ENCODE results near the gene PRKAR1B. TPM values are rescaled to one million over a fixed set of nuclear protein-coding genes. Genes with fewer than 3 reads are reported as not detected.

The PRKAR1B gene
- total RNA-seq, 1 experiment from 2014 or later = 35.3 TPM

DNA sequence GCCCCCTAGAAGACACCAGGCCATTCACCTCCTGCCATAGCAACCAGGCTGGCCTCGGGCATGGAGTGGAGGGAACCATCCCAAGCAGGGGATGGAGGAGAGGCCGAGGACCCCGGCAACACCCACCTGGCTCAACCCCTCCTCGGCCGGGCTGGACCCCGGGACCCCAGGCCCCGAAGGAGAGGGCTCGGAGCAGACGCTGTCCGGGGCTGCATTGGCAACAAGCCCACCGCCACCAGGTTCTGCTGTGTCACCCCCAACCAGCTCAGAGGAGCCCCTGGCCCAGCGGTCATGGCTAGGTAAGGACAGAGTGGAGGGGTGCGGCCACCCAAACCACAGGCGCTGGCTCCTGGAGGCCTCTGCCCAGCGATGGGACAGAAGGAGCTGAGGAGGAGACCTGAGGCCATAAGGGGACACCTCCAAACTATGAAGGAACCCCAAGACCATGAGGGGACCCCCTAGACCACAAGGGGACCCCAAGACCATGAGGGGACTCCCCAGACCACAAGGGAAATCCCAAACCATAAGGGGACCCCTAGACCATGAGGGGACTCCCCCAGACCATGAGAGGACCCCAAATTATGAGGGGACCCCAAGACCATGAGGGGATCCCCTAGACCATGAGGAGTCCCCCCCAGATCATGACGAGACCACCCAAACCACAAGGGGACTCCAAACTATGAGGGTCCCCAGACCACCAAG is 132.7 kb downstream of the PRKAR1B start:
- in situ Hi-C loops (cut with HindIII; ENCODE audit: low pct_unique_long_range_greater_than_20kb, low sequenced_read_pairs) = no loop called here
- no peak for DNase-seq (ENCODE audit: low read depth)

DNA sequence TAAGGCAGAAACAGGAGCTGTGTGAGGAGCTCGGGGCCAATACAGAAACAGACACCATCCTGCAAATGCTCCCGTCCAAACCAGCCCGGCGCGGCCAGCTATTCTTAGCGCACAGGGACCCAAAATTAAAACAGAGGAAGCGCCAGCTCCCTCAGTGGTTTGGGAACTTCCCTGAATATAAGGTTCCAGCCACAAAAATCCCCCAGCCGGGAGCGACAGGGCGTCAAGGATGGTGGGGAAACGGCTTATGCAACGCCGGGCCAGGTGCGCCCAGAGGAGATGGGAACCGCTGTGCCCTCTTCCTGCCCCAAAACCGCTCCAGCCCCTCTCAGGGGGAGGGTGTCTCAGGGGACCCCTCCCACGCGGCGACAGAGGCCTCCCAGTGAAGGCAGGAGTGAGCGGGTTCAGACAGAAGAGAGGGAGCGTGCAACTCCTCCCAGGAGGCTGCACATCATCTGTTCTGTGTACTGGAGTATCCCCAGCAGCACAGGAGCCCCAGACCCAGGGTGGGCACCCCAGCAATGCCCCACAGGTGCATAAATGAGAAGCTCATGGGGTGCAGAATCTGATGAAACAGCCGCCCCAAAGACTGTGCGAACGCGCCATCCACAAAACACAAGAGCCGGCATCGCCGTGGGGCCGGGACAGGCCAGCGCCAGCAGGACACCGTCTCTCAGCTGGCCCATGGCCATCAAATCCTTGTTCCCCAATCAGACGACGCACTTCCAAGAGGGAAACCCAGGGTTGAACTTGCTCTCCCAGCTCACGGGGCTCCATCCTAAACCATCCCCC is 133.6 kb downstream of the PRKAR1B start:
- in situ Hi-C loops (cut with HindIII; ENCODE audit: low pct_unique_long_range_greater_than_20kb, low sequenced_read_pairs) = no loop called here
- no peak for DNase-seq (ENCODE audit: low read depth)

DNA sequence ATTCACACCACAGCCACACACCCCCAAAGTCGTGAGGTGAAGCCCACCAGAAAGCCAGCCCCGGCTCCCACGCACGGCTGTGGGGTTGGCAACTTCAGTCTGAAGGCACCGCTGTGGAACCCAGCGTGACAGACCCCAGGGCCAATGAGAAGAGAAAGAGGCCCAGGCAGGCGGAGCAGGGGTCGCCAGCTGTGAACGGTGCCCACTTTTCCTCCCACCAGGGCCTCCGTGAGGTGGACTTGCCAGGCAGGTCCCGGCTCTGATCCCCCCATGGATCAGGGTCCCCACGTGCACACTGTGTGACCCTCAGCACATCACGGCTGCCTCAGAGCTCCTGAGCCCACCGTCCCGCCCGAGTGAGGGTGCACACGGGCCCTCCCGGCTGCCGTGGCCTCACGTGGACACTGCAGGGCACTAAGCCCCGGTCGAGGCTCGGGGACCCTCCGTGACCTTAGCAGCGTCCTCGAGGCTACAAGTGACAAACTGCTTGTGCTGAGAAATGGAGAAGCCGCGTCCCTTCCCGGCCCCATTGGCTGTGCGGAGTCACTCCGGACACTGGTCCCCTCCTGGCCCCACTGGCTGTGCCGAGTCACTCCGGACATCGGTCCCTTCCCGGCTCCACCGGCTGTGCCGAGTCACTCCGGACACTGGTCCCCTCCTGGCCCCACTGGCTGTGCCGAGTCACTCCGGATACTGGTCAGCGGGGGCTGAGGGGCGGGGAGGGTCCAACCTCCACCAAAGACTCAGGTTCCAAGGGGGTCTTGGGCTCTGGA is 135.0 kb downstream of the PRKAR1B start:
- in situ Hi-C loops (cut with HindIII; ENCODE audit: low pct_unique_long_range_greater_than_20kb, low sequenced_read_pairs) = no loop called here
- no peak for DNase-seq (ENCODE audit: low read depth)

DNA sequence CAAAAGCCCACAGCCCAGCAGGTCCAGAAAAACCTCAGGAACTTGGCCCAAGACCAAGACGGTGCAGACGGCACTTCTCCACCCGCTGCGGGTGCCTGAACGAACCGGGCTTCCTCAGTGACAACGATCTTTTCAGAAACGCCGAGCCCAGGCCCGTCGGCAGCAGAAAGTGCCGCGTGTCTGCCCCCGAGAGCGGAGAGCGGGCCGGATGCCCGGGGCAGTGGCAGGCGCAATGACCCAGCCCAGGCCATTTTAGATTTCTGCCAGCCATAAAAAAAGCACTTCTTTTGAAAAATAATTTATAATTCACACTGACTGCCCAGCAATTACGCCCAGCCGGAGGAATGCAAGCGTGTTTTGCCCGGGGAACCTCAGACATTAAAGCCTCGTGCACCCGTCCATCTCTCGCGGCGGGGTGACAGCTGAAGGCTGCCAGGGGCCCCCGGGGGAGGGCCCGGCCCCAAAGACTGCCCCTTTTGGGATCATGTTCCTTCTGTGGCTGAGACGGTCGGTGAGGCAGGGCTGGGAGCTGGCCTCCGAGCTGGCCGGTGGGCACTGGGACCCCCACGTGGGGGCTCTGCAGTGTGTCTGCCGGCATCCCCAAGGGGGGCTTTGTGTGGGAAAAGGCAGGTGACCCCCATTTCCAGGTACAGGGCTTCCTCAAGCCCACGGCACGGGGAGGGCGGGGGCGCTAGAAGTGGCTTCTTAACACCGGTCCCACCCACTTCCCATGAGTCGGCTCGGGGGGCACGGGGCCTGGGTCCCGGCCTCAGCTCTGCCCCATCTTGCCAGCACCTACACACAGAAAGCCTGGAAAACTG is 136.1 kb downstream of the PRKAR1B start:
- in situ Hi-C loops (cut with HindIII; ENCODE audit: low pct_unique_long_range_greater_than_20kb, low sequenced_read_pairs) = no loop called here
- no peak for DNase-seq (ENCODE audit: low read depth)

DNA sequence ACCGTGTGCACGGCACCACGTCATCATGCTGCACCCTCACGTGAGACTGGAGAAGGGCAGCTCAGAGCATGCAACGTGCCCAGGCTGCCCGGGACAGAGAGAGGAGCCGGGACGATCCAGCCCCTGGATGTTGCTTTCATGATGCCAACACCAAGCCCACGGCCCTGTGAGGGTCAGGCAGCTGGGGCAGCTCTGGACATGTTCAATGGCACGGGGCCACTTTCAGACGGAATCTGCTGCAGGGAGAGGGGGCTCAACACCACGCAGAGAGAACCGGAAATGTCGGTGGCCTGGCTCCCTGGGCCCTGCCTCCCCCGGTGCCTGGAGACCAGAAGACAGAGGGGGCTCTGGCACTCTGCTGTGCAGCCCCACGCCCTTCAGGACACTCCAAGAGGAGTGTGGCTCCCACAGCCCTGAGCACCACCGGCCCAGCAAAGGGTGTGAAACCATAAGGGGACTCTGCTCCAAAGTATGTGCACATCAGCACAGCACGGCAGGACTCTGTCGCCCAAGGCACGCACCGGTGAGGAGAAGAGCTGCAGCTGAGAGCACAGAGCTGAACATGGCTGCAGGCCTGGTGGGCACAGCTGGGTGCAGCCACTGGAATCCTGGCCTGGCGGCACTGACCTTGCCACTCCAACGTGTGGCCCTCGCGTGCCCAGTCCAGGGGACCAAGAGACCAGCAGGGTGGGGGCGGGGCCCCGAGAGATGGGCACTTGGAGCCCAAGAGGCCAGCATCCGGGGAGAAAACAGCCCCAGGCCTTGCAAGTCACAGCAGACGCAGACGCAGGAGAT is 137.1 kb downstream of the PRKAR1B start:
- DNase-seq (ENCODE audit: low read depth) = no peak
- in situ Hi-C loops (cut with HindIII; ENCODE audit: low pct_unique_long_range_greater_than_20kb, low sequenced_read_pairs) = no loop called here

DNA sequence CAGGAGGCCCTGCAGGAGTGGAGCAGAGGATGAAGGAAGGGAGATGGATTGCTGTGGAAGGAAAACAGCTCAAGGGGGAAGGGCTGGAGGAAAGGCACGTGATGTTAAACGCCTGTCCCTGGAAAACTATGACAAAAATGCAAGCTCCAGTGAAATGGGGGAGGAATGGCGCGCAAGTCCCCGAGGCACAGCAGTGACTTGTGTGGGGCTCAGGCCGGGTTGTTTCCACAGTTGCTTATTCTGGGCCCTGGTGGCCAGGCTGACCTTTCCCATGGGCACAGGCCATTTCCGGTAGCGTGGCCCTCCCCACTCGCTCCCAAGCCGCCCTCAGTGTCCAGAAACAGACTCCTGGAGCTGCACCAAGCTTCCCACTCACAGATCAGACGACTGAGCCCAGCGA is 139.3 kb downstream of the PRKAR1B start:
- in situ Hi-C loops (cut with HindIII; ENCODE audit: low pct_unique_long_range_greater_than_20kb, low sequenced_read_pairs) = no loop called here
- no peak for DNase-seq (ENCODE audit: low read depth)

DNA sequence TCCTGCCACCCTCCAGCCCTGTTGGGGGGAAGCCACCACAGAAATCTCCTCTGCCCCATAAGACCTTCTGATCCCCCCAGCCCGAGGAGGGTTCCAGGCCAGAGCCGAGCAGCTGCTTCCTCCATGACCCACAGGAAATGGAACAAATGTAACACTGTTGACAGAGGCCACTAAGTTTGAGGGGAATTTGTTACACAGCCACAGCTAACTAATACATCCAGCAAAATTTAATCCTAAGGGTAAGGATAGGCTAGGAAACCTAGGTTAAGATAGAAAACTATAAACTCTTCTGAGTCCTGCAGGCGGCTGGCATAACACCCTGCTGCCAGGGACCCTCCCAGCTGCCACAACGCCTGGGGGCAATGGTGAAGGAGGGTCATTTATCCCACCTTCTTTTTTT is 140.6 kb downstream of the PRKAR1B start:
- DNase-seq (ENCODE audit: low read depth) = no peak
- in situ Hi-C loops (cut with HindIII; ENCODE audit: low pct_unique_long_range_greater_than_20kb, low sequenced_read_pairs) = no loop called here

DNA sequence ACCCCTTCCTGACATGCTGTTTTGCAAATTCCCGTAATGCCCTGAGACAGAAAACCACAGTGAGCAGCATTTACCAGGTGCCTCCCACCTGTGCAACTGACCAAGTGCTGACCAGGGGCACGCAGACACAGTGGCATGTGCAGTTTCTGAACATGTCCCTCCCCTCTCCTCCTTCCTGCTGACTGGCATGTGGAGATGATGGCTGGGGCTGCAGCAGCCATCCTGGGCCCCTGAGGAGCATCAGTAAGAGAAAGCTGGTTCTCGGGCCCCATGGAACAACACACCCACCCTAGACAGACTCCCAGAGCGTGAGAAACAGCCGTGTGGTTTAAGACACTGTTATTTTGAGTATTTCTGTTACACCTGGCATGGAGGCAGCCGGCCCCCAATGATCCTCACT is 141.2 kb downstream of the PRKAR1B start:
- DNase-seq (ENCODE audit: low read depth) = no peak
- in situ Hi-C loops (cut with HindIII; ENCODE audit: low pct_unique_long_range_greater_than_20kb, low sequenced_read_pairs) = no loop called here

DNA sequence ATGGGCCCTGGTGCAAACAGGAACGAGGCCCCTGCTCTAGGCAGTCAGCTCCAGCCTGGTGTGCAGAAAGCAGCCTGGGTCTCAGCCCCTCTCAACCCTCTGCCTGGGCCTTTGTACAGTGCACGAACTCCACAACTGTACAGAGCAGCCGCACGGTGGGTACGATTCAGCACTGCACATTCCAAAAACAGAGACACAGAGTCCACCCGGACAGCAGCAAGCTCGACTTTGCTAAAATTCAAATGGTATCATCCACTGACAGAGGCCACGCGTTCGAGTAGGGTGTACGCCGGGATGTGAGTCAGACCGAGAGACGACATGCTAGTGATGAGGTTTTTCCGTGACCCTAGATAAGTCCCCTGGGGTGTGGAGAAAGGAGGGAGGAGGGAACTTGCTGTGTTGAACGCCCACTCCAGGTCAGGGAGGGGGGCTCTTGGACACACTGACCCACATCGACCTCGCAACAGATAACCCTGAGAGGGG is 141.8 kb downstream of the PRKAR1B start:
- no peak for DNase-seq (ENCODE audit: low read depth)
- in situ Hi-C loops (cut with HindIII; ENCODE audit: low pct_unique_long_range_greater_than_20kb, low sequenced_read_pairs) = no loop called here

DNA sequence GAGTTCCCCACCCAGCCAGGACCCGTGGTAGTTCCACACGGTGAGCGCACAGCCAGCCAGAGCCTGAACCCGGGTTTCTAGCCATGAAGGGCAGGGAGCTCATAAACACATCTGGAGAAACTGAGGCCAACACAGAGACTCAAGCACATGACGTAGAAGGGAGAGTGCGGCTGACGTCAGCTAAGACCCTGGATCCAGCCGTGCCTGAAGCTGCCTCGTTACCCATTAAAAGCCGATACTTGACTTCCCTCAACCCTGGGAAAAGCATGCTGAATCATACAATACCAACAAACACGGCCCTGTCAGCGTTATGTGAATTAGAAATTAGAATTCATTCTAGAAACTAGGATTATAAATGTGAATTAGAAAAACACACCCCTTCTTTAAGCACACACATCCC is 142.3 kb downstream of the PRKAR1B start:
- no peak for DNase-seq (ENCODE audit: low read depth)
- in situ Hi-C loops (cut with HindIII; ENCODE audit: low pct_unique_long_range_greater_than_20kb, low sequenced_read_pairs) = no loop called here

DNA sequence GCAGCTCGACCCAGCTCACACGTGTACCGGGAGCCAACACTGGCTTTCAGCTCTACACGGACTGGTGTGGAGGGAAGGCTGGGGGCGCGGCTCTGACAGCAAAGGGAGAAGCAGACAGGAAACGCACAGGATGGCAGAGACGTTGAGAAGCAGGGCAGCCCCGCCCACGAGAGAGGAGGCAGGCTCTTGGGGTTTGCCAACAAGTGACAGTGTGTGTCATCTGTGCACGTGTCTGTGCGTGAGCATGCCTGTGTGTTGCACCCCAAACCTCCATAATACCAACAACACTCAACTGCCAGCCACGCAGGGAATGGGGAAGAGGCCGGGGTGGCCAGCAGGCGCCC is 143.0 kb downstream of the PRKAR1B start:
- no peak for DNase-seq (ENCODE audit: low read depth)
- in situ Hi-C loops (cut with HindIII; ENCODE audit: low pct_unique_long_range_greater_than_20kb, low sequenced_read_pairs) = no loop called here

DNA sequence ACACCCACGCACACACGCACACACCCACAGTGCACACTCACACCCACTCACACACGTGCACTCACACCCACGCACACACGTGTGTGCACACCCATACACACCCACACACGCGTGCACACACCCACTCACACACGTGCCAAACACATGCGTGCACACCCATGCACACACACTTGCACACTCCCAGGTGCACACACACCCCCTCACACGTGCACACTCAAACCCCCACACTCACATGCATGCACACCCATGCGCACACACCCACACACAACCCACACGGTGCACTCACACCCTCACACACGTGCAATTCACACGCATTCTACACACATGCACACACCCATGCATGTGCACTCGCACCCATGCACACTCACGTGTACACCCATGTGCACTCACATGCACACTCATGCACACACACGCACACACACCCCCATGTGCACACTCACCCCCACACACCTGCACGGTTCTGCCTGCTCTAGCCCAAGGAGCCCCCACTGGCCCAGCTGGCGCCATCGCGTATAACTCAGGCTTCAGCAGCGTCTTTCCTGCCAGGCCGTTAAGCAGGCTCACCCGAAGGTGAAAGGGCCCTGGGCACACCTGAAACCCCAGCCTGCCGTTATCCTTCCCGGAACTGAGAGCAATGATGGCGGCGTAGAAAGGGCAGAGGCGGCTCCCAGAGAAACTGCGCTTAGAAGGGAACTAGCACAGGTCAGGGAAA is 143.5 kb downstream of the PRKAR1B start:
- in situ Hi-C loops (cut with HindIII; ENCODE audit: low pct_unique_long_range_greater_than_20kb, low sequenced_read_pairs) = no loop called here
- no peak for DNase-seq (ENCODE audit: low read depth)

DNA sequence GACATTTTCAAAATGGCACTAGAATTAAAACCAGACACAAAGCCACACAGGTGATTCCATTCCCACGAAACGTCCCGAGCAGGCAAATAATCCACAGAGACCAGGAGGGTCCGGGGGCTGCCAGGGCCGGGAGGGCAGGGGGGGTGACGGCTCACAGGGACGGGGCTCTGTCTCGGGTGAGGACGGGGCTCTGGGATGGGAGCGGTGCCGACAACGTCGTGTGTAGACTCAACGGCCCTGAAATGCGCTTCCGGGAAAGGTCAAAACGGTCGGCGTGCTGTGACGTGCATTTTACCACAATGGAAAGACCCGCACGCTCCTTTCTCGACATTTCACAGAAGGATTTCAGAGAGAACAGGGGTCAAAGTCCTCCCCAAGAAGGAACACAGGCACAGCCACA is 144.2 kb downstream of the PRKAR1B start:
- in situ Hi-C loops (cut with HindIII; ENCODE audit: low pct_unique_long_range_greater_than_20kb, low sequenced_read_pairs) = no loop called here
- DNase-seq (ENCODE audit: low read depth) = no peak

DNA sequence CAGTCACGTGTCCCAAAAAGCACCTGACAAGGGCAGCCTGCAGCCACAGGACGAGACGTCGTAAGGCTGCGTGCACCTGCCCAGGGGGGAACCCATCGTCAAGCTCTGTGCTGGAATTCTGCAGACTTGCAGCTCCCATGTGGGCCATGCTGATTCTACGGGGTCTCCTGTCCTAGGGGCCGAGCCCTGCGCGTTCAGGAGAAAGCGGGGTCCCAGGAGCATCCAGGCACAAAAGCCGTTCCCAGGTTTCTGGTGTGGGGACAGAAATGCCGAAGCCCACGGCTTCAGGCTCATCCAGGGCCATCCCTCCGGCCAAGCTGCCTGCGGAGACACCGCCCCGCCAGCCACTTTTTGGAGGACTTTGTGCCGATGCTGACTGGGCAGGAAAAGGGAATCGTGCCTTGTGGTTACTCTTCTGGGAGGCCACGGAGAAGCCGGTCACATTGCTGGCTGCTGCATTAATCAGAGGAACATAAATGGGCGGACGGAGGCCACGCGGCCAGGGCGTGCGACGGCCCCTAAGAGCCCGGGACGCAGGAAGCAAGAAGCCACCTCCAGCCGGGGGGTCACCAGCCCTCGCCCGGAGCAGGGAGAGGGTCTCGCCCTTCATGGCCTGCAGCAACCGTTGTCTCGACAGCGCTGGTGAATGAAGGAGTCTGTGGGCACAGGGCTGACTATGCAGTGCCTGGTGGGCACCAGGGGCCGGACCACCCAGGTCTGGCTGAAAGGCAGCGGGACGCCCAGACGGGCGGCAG is 144.8 kb downstream of the PRKAR1B start:
- in situ Hi-C loops (cut with HindIII; ENCODE audit: low pct_unique_long_range_greater_than_20kb, low sequenced_read_pairs) = no loop called here

DNA sequence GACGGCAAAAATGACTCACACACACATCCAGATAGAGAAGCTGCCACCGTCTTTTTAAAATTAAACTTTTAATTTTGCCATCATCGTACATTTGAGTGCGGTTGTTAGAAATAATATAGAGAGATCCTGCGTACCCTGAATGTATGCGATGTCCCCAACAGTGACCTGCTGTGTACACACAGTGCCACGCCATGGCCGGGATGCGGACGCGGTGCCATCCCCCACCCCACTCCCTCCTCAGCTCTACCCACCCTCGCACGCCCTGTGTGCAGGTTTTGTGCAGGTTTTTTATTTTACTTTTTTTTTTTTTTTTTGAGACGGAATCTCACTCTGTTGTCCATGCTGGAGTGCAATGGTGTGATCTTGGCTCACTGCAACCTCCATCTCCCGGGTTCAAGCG is 148.7 kb downstream of the PRKAR1B start:
- in situ Hi-C loops (cut with HindIII; ENCODE audit: low pct_unique_long_range_greater_than_20kb, low sequenced_read_pairs) = no loop called here
- DNase-seq (ENCODE audit: low read depth) = no peak

More for the DNA sequence above, 144.8 kb downstream of the PRKAR1B start:
- DNase-seq (ENCODE audit: low read depth) = no peak

DNA sequence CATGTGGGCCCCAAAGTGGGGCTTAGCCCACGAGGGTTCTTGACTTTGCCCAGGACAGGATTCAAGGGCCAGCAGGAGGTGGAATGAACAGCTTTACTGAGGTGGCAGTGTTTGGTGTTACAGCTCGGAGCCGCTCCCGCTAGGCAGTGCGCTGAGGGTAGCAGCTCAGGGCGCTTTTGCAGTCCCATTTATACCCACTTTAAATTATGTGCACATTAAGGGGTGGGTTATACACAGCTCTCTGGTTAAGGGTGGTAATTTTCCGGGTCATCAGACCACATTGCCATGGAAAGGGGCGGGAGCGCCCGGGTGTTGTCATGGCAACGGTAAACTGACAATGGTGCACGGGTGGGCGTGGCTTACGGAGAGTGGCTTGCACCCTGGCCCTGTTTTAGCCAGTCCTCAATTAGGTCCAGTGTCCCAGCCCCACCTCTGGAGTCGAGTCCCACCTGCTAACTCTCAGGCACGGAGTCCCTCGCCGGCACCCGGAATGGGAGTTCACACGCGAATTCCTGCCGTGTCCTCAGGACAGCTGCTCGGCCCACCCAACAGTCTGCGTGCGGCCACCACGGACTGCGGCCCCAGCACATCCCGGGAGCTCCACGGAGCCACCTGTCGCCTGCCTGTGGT is 149.2 kb downstream of the PRKAR1B start:
- DNase-seq (ENCODE audit: low read depth) = no peak

More for the DNA sequence above, 149.2 kb downstream of the PRKAR1B start:
- in situ Hi-C loops (cut with HindIII; ENCODE audit: low pct_unique_long_range_greater_than_20kb, low sequenced_read_pairs) = no loop called here

Data from Caki2 (cell line).